GM12892 (cell line): ENCODE measurements around the gene MTUS2.

Experiments used
- DNase-seq: peaks from one replicate; pipeline ENCODE4 v3.0.0; 2011; ENCODE audit not compliant: insufficient read length
- FAIRE-seq: peaks from 2 replicates; lab custom pipeline; 2011; peaks lifted over from hg19 to GRCh38; lab: Jason Lieb, UNC
- POLR2A ChIP-seq: IDR thresholded peaks from 2 replicates; pipeline ENCODE4 v1.6.1; 2011; ENCODE audit warnings: low read depth, low read length, control low read depth
- POLR2AphosphoS5 ChIP-seq: IDR thresholded peaks from 2 replicates; pipeline ENCODE4 v1.6.1; 2011; ENCODE audit warnings: low read depth, low read length, control low read depth
- TAF1 ChIP-seq: IDR thresholded peaks from 2 replicates; pipeline ENCODE4 v1.6.1; 2011; ENCODE audit warnings: low read depth, mild to moderate bottlenecking, control low read depth, low read length, borderline replicate concordance

MTUS2 gene

GRCh38 chr13:28922341-28922740 lies 102.2 kb downstream of the MTUS2 start:
- DNase-seq: no peak
- TF ChIP-seq TAF1 (no peak), POLR2A (no peak), POLR2AphosphoS5 (no peak)
- no peak for FAIRE-seq

- TF ChIP-seq POLR2A (no peak), POLR2AphosphoS5 (no peak)
- no peak for DNase-seq
- FAIRE-seq: no peak
These were observed 115.0 kb downstream of the MTUS2 start for GRCh38 chr13:28935104-28935503.

- no peak for DNase-seq
- no peak for FAIRE-seq
- no peak for TF ChIP-seq POLR2A
- TF ChIP-seq POLR2AphosphoS5: no peak
- TF ChIP-seq TAF1: no peak
These were observed 122.8 kb downstream of the MTUS2 start for GRCh38 chr13:28942906-28943305.

GRCh38 chr13:28953714-28954418 lies 133.7 kb downstream of the MTUS2 start:
- no peak for TF ChIP-seq POLR2A
- DNase-seq: no peak
- FAIRE-seq: no peak

- DNase-seq: no peak
- no peak for FAIRE-seq
- no peak for TF ChIP-seq POLR2A
- TF ChIP-seq POLR2AphosphoS5: no peak
- TF ChIP-seq TAF1: no peak
These were observed 134.2 kb downstream of the MTUS2 start for GRCh38 chr13:28954419-28954725.

GRCh38 chr13:28954810-28955209 lies 134.7 kb downstream of the MTUS2 start:
- FAIRE-seq (no peak), DNase-seq (no peak)
- no peak for TF ChIP-seq TAF1
- no peak for TF ChIP-seq POLR2A

GRCh38 chr13:28955264-28955966 lies 135.3 kb downstream of the MTUS2 start:
- FAIRE-seq: no peak
- no peak for TF ChIP-seq TAF1
- no peak for TF ChIP-seq POLR2A
- TF ChIP-seq POLR2AphosphoS5: no peak
- no peak for DNase-seq

DNA sequence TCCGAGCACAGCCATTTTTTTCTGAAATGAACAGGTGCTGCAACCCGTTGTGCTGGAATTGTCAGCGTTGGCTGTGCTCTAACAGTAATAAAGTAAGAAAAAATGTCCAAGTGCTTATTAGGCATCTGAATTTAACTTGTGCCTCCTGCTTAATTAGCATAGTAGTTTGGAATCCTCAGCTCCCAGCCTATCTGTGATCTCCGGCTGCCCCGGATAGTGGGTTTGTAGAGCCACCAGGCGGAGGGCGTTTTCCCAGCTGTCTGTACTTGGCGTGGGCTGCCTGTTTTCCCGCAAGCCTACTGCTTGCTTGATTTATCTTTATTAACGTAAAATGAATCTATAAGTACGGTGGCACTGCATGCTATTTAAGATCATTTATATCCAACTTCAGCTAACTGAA lies 137.9 kb downstream of the MTUS2 start:
- TF ChIP-seq POLR2A: no peak
- TF ChIP-seq TAF1: no peak
- no peak for TF ChIP-seq POLR2AphosphoS5
- FAIRE-seq (no peak), DNase-seq (no peak)

- TF ChIP-seq TAF1 (no peak), POLR2AphosphoS5 (no peak), POLR2A (no peak)
- no peak for DNase-seq
- FAIRE-seq: no peak
These were observed 138.3 kb downstream of the MTUS2 start for GRCh38 chr13:28958441-28958840.

- TF ChIP-seq POLR2A (no peak), POLR2AphosphoS5 (no peak), TAF1 (no peak)
- DNase-seq: no peak
- FAIRE-seq: no peak
These were observed 143.9 kb downstream of the MTUS2 start for GRCh38 chr13:28964052-28964451.

GRCh38 chr13:28964803-28965202 lies 144.7 kb downstream of the MTUS2 start:
- no peak for DNase-seq
- TF ChIP-seq TAF1: no peak
- TF ChIP-seq POLR2A: no peak
- no peak for TF ChIP-seq POLR2AphosphoS5
- FAIRE-seq: no peak
